Measurements from ENCODE around the gene FBXL14.

FBXL14 gene

GRCh38 chr12:1592444-1593173 is 1.8 kb downstream of the FBXL14 start:
- peak; percentile 68 for DNase-seq

GRCh38 chr12:1591543-1591942 is 2.8 kb downstream of the FBXL14 start:
- no peak for DNase-seq

- peak; percentile 42 for DNase-seq
Measured at GRCh38 chr12:1591034-1591433, 3.3 kb downstream of the FBXL14 start.

- peak; percentile 8 for DNase-seq
Measured at GRCh38 chr12:1590221-1590979, 4.0 kb downstream of the FBXL14 start.

GRCh38 chr12:1588575-1588947 is 5.8 kb downstream of the FBXL14 start:
- DNase-seq, result no peak

- no peak for DNase-seq
Measured at GRCh38 chr12:1587927-1588574, 6.3 kb downstream of the FBXL14 start.

- DNase-seq, result no peak
Measured at GRCh38 chr12:1584326-1584725, 10.1 kb downstream of the FBXL14 start.

GRCh38 chr12:1583421-1584078 is 10.8 kb downstream of the FBXL14 start:
- DNase-seq, result peak; percentile 59

- no peak for DNase-seq
Measured at GRCh38 chr12:1582709-1583050, 11.7 kb downstream of the FBXL14 start.

- no peak for DNase-seq
Measured at GRCh38 chr12:1581973-1582708, 12.2 kb downstream of the FBXL14 start.

- no peak for DNase-seq
Measured at GRCh38 chr12:1580526-1580925, 13.9 kb downstream of the FBXL14 start.

GRCh38 chr12:1579651-1580435 is 14.5 kb downstream of the FBXL14 start:
- DNase-seq, result no peak

GRCh38 chr12:1576410-1577241 is 17.8 kb downstream of the FBXL14 start:
- no peak for DNase-seq

GRCh38 chr12:1575408-1576401 is 18.7 kb downstream of the FBXL14 start:
- no peak for DNase-seq

- no peak for DNase-seq
Measured at GRCh38 chr12:1574865-1575259, 19.5 kb downstream of the FBXL14 start.

- DNase-seq, result no peak
Measured at GRCh38 chr12:1573960-1574864, 20.2 kb downstream of the FBXL14 start.

- no peak for DNase-seq
Measured at GRCh38 chr12:1572731-1573130, 21.6 kb downstream of the FBXL14 start.

GRCh38 chr12:1567852-1568251 is 26.5 kb downstream of the FBXL14 start:
- DNase-seq, result no peak

Data from activated naive CD4-positive, alpha-beta T cell treated with Interleukin-2 at 50 U/mL for 16 hours (primary cell).